HepG2 (cell line): ENCODE results near the gene STRIP1. TPM values are rescaled to one million over a fixed set of nuclear protein-coding genes. Genes with fewer than 3 reads are reported as not detected.

ENCODE experiments used
- ATAC-seq: fragments of 200-7000 bp; cut with Tn5 transposase; 3 replicates; pipeline ENCODE4 v1.9.1; 2020; ENCODE audit warnings: mild to moderate bottlenecking, moderate library complexity
- BruUV-seq: library from RNA; stranded (reverse); fragments of 400-500 nt; replicated peaks from 2 replicates; lab custom pipeline; 2021; lab: Mats Ljungman, UMichigan
- CTCF ChIA-PET: fragments of 300-600 bp; formaldehyde crosslinking; extraction: SDS; loops from one replicate; lab custom pipeline; 2021; ENCODE audit warnings: low total read pairs, inconsistent platforms, low intra/inter-chr PET ratio; lab: Yijun Ruan, JAX
- POLR2A ChIA-PET: fragments of 350-600 bp; sonication (Branson Sonifier 250); formaldehyde crosslinking; loops from one replicate; lab custom pipeline; 2020; ENCODE audit warnings: antibody characterized with exemption, inconsistent platforms; lab: Yijun Ruan, JAX
- DNase-seq: peaks from one replicate; pipeline ENCODE4 v3.0.0-alpha.2; 2015; ENCODE audit warnings: low spot score
- FAIRE-seq: peaks from 3 replicates; lab custom pipeline; 2011; peaks lifted over from hg19 to GRCh38; lab: Jason Lieb, UNC
- H2AFZ ChIP-seq: one replicate; pipeline ENCODE4 v1.6.1; 2011; ENCODE audit warnings: low read length, inconsistent platforms
- H3K27ac ChIP-seq: fragments of 300-600 bp; 3 replicates; pipeline ENCODE4 v1.8.0; 2011; ENCODE audit warnings: mixed run types, mild to moderate bottlenecking, mixed read lengths, low read length, inconsistent platforms; ENCODE audit not compliant: insufficient read depth; ENCODE audit errors: extremely low read length
- H3K27me3 ChIP-seq, 2 experiments: fragments of 200-600 bp in 1 of 2; 2 replicates in 1 of 2; 3 replicates in 1 of 2; pipeline versions ENCODE4 v1.6.0 to v1.8.0; 2011; ENCODE audit warnings: low read length in 2 of 2, mild to moderate bottlenecking in 2 of 2, moderate library complexity in 2 of 2, inconsistent platforms in 1 of 2; ENCODE audit not compliant: insufficient read depth in 2 of 2, control insufficient read depth in 1 of 2
- H3K36me3 ChIP-seq, 2 experiments: fragments of 200-600 bp in 1 of 2; replicated peaks in 1 of 2; 2 replicates in 1 of 2; 3 replicates in 1 of 2; pipeline versions ENCODE4 v1.5.1 to v1.8.0; 2011; ENCODE audit warnings: low read length in 2 of 2, inconsistent platforms in 1 of 2; ENCODE audit not compliant: insufficient read depth in 2 of 2, control insufficient read depth in 1 of 2
- H3K4me1 ChIP-seq: 2 replicates; pipeline ENCODE4 v1.5.1; 2012; ENCODE audit warnings: low read length, inconsistent platforms; ENCODE audit not compliant: insufficient read depth
- H3K4me2 ChIP-seq: 2 replicates; pipeline ENCODE4 v1.6.0; 2011; ENCODE audit warnings: low read depth, low read length, inconsistent platforms
- H3K4me3 ChIP-seq, 3 experiments: fragments of 200-600 bp in 1 of 3; sonication (generic), shearing (Covaris generic) in 1 of 3; replicated peaks in 1 of 3; 2 replicates each; pipeline ENCODE4 v1.5.1; 2011 to 2016; ENCODE audit warnings: low read length in 3 of 3, inconsistent platforms in 2 of 3, low read depth in 2 of 3, mild to moderate bottlenecking in 2 of 3, control low read depth in 1 of 3, mixed read lengths in 1 of 3; ENCODE audit not compliant: insufficient read depth in 1 of 3
- H3K79me2 ChIP-seq: one replicate; pipeline ENCODE4 v1.6.1; 2011; ENCODE audit warnings: low read length, inconsistent platforms; ENCODE audit not compliant: insufficient read depth
- H3K9ac ChIP-seq: 2 replicates; pipeline ENCODE4 v1.6.0; 2011; ENCODE audit warnings: mild to moderate bottlenecking, low read depth, low read length, inconsistent platforms; ENCODE audit not compliant: insufficient read depth
- H3K9me3 ChIP-seq: 2 replicates; pipeline ENCODE4 v1.5.1; 2012; ENCODE audit warnings: mild to moderate bottlenecking, low read length
- H4K20me1 ChIP-seq: 2 replicates; pipeline ENCODE4 v1.6.0; 2011; ENCODE audit warnings: inconsistent platforms, mild to moderate bottlenecking, low read length, moderate library complexity; ENCODE audit not compliant: insufficient read depth
- HNF4A ChIP-seq: sonication (generic); formaldehyde crosslinking; IDR thresholded peaks from 2 replicates; pipeline ENCODE4 v1.4.0; 2020; ENCODE audit warnings: missing genetic modification reagents
- JUND ChIP-seq: sonication (generic); formaldehyde crosslinking; IDR thresholded peaks from 2 replicates; pipeline ENCODE4 v1.8.0; 2022; ENCODE audit warnings: mild to moderate bottlenecking, missing genetic modification reagents
- KDM3A ChIP-seq: IDR thresholded peaks from 2 replicates; pipeline ENCODE4 v1.6.1; 2018; ENCODE audit warnings: low read depth, missing compliant biosample characterization
- MXD3 ChIP-seq: IDR thresholded peaks from 2 replicates; pipeline ENCODE4 v1.6.1; 2016; ENCODE audit warnings: mild to moderate bottlenecking, missing biosample characterization, missing genetic modification reagents
- NFYB ChIP-seq: sonication (generic); formaldehyde crosslinking; IDR thresholded peaks from 2 replicates; pipeline ENCODE4 v1.4.0; 2020; ENCODE audit warnings: missing genetic modification reagents
- ZBTB7A ChIP-seq: sonication (generic); formaldehyde crosslinking; IDR thresholded peaks from 2 replicates; pipeline ENCODE4 v1.8.0; 2022; ENCODE audit warnings: mild to moderate bottlenecking, missing genetic modification reagents
- ZFP91 ChIP-seq: sonication (generic); formaldehyde crosslinking; IDR thresholded peaks from 2 replicates; pipeline ENCODE4 v1.9.0; 2022; ENCODE audit warnings: missing genetic modification reagents, mild to moderate bottlenecking, borderline replicate concordance
- ZNF569 ChIP-seq: sonication (generic); formaldehyde crosslinking; IDR thresholded peaks from 2 replicates; pipeline ENCODE4 v1.5.0; 2020; ENCODE audit warnings: mild to moderate bottlenecking, missing genetic modification reagents, moderate library complexity, borderline replicate concordance
- ZNF703 ChIP-seq: sonication (generic); formaldehyde crosslinking; IDR thresholded peaks from 2 replicates; pipeline ENCODE4 v1.5.1; 2020; ENCODE audit warnings: missing genetic modification reagents, mild to moderate bottlenecking, moderate library complexity, borderline replicate concordance
- ZSCAN25 ChIP-seq: sonication (generic); formaldehyde crosslinking; IDR thresholded peaks from 2 replicates; pipeline ENCODE4 v1.8.0; 2022; ENCODE audit warnings: mild to moderate bottlenecking, missing genetic modification reagents
- WGBS: methylation state at CpG from one replicate; pipeline ENCODE4 v1.1.6; 2017; ENCODE audit warnings: low lambda C conversion rate; 5-methylcytosine and 5-hydroxymethylcytosine counted together
- in situ Hi-C: cut with HindIII; loops from 2 replicates; pipeline ENCODE4 v1.10.0; 2017; ENCODE audit warnings: low pct_unique_long_range_greater_than_20kb; ENCODE audit not compliant: extremely low pct_ligation_motif_present
- intact Hi-C: fragments of 100-400 bp; cut with micrococcal nuclease; formaldehyde crosslinking; loops from one replicate; pipeline ENCODE4 v1.10.0; 2022; ENCODE audit not compliant: unreplicated experiment
- polyA plus RNA-seq, 8 experiments: library from polyadenylated mRNA; depleted of rRNA in 3 of 8; stranded (reverse) in 7 of 8; unstranded in 1 of 8; fragments of >200 nt; fragmentation: Illumina TruSeq in 4 of 8; extraction: Trizol in 4 of 8; gene quantifications; 2 replicates each; pipeline versions ENCODE4 v1.2.1 to v1.2.3, GENCODE V29; 2011 to 2016; ENCODE audit warnings: low read depth in 4 of 8, missing spikeins in 1 of 8, mixed read lengths in 1 of 8; ENCODE audit not compliant: insufficient read depth in 1 of 8
- total RNA-seq, 5 experiments: library from RNA; depleted of rRNA; stranded (reverse); fragments of >200 nt; fragmentation: Illumina TruSeq; extraction: Trizol; gene quantifications; 2 replicates each; pipeline ENCODE4 v1.2.3, GENCODE V29; 2016; ENCODE audit warnings: low read depth in 1 of 5
- TF ChIP-seq, protein P1 (sequence below): sonication (generic); formaldehyde crosslinking; IDR thresholded peaks from 2 replicates; pipeline ENCODE4 v1.5.0; 2020; ENCODE audit warnings: mild to moderate bottlenecking, missing genetic modification reagents, borderline replicate concordance

The STRIP1 gene
- total and polyA plus RNA-seq, 2 of the 13 experiments (the other 11 are each of a cell fraction or from before 2014, with no cell fraction given), result 20.9 to 27.9 TPM

DNA sequence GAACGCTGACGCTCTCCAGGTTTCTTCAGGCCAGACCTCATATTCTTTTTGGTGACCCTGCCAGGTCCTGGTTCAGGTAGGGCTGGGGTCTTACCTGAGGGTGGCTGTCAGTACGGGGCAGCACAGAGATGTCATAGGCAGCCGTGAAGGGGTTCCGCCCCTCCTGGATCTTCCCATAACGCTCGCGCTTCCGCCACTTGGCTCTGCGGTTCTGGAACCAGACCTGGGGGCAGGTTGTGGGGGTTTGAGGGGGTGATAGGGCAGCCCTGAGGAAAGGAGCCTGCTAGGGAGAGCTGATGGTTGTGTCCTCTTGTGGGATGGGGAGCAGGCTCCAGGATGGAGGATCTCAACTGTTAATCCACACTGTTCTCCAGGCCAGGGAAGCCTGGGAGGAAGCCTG lies 26.9 kb downstream of the STRIP1 start (continued):
- TF ChIP-seq, protein P1, sequence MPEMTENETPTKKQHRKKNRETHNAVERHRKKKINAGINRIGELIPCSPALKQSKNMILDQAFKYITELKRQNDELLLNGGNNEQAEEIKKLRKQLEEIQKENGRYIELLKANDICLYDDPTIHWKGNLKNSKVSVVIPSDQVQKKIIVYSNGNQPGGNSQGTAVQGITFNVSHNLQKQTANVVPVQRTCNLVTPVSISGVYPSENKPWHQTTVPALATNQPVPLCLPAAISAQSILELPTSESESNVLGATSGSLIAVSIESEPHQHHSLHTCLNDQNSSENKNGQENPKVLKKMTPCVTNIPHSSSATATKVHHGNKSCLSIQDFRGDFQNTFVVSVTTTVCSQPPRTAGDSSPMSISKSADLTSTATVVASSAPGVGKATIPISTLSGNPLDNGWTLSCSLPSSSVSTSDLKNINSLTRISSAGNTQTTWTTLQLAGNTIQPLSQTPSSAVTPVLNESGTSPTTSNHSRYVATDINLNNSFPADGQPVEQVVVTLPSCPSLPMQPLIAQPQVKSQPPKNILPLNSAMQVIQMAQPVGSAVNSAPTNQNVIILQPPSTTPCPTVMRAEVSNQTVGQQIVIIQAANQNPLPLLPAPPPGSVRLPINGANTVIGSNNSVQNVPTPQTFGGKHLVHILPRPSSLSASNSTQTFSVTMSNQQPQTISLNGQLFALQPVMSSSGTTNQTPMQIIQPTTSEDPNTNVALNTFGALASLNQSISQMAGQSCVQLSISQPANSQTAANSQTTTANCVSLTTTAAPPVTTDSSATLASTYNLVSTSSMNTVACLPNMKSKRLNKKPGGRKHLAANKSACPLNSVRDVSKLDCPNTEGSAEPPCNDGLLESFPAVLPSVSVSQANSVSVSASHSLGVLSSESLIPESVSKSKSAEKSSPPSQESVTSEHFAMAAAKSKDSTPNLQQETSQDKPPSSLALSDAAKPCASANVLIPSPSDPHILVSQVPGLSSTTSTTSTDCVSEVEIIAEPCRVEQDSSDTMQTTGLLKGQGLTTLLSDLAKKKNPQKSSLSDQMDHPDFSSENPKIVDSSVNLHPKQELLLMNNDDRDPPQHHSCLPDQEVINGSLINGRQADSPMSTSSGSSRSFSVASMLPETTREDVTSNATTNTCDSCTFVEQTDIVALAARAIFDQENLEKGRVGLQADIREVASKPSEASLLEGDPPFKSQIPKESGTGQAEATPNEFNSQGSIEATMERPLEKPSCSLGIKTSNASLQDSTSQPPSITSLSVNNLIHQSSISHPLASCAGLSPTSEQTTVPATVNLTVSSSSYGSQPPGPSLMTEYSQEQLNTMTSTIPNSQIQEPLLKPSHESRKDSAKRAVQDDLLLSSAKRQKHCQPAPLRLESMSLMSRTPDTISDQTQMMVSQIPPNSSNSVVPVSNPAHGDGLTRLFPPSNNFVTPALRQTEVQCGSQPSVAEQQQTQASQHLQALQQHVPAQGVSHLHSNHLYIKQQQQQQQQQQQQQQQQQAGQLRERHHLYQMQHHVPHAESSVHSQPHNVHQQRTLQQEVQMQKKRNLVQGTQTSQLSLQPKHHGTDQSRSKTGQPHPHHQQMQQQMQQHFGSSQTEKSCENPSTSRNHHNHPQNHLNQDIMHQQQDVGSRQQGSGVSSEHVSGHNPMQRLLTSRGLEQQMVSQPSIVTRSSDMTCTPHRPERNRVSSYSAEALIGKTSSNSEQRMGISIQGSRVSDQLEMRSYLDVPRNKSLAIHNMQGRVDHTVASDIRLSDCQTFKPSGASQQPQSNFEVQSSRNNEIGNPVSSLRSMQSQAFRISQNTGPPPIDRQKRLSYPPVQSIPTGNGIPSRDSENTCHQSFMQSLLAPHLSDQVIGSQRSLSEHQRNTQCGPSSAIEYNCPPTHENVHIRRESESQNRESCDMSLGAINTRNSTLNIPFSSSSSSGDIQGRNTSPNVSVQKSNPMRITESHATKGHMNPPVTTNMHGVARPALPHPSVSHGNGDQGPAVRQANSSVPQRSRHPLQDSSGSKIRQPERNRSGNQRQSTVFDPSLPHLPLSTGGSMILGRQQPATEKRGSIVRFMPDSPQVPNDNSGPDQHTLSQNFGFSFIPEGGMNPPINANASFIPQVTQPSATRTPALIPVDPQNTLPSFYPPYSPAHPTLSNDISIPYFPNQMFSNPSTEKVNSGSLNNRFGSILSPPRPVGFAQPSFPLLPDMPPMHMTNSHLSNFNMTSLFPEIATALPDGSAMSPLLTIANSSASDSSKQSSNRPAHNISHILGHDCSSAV, result no peak
- TF ChIP-seq HNF4A, result no peak

- H3K36me3 ChIP-seq, result peaks cover 2 to 4% of the 10 kb centered on the region in 2 experiments; a peak in 1 of 5 replicates
- POLR2A ChIA-PET, result interaction anchor here (1.5 kb wide), 1 partner anchor 15 kb away, joined by 3 read pairs; no protein-coding TSS in a partner anchor
- H3K79me2 ChIP-seq, result no peaks in the 10 kb centered on the region
- TF ChIP-seq ZFP91 (CRISPR knock-in tag), result no peak
- no peak for TF ChIP-seq ZBTB7A (CRISPR knock-in tag)
- no peak for TF ChIP-seq KDM3A (CRISPR knock-in tag)
- TF ChIP-seq ZNF569 (CRISPR knock-in tag), result no peak
- no peak for TF ChIP-seq NFYB
- TF ChIP-seq JUND (CRISPR knock-in tag), result no peak
- no peak for TF ChIP-seq ZNF703
- TF ChIP-seq MXD3 (CRISPR knock-in tag), result no peak
- no peak for TF ChIP-seq ZSCAN25 (CRISPR knock-in tag)
- H3K4me3 ChIP-seq, result no peak overlapping the region
- H3K9me3 ChIP-seq, result no peaks in the 10 kb centered on the region
- ATAC-seq, result no peak
- intact Hi-C loops, result no loop called here
- no peak overlapping the region for H3K27ac ChIP-seq
- no peak for FAIRE-seq
- H3K4me1 ChIP-seq, result peaks cover 9% of the 10 kb centered on the region
- 86% methylated on average over 1 of the region's 2 CpGs for WGBS
- BruUV-seq, result no TSS peak
- DNase-seq, result no peak
- no peaks in the 10 kb centered on the region; a peak in 2 of 5 replicates for H3K27me3 ChIP-seq
- H3K9ac ChIP-seq, result no peak overlapping the region
- no peak overlapping the region for H2AFZ ChIP-seq
- CTCF ChIA-PET, result no interaction called here
- no peak overlapping the region for H3K4me2 ChIP-seq
- in situ Hi-C loops, result no loop called here
- no peaks in the 10 kb centered on the region for H4K20me1 ChIP-seq
Observed at GRCh38 chr1:110062612-110063011, 28.2 kb downstream of the STRIP1 start.
